ENCODE data around the gene ATP6V0E1.

GRCh38 chr5:173045474-173045873 lies 61.9 kb downstream of the ATP6V0E1 start:
- TF ChIP-seq JUND (IDR thresholded peaks at IDR 0.05; ENCODE audit: low read length) (no peak), SP2 (IDR thresholded peaks at IDR 0.05; ENCODE audit: low read length) (no peak), POLR2AphosphoS5 (IDR thresholded peaks at IDR 0.05; ENCODE audit: low read depth, low read length) (no peak), USF2 (IDR thresholded peaks at IDR 0.05; ENCODE audit: low read length) (no peak), CTCF (IDR thresholded peaks at IDR 0.05; ENCODE audit: control extremely low read depth in 1 of 3, insufficient read depth in 1 of 3, low read depth in 1 of 3, low read length in 3 of 3) (no peak)
